Ovary (tissue), 9 donors: ENCODE results near the gene PDE5A. TPM values are rescaled to one million over a fixed set of nuclear protein-coding genes. Genes with fewer than 3 reads are reported as not detected.

Source experiments
- DNase-seq, 5 donors: peaks; one replicate each; pipeline ENCODE4 v3.0.0-alpha.2; 2019 to 2020
- H3K27ac ChIP-seq, 2 donors: fragments of 200-600 bp; one replicate each; pipeline versions ENCODE4 v1.5.1 to v1.8.0; 2019 to 2022
- H3K27me3 ChIP-seq: fragments of 200-600 bp; one replicate; pipeline ENCODE4 v1.8.0; 2022
- H3K36me3 ChIP-seq: fragments of 200-600 bp; sonication (generic); one replicate; pipeline ENCODE4 v1.5.1; 2019
- H3K4me1 ChIP-seq: one replicate; pipeline ENCODE4 v1.8.1; 2013; ENCODE audit warnings: mild to moderate bottlenecking, moderate library complexity; ENCODE audit not compliant: insufficient read depth
- H3K4me3 ChIP-seq: fragments of 200-600 bp; sonication (generic); one replicate; pipeline ENCODE4 v1.5.1; 2017
- H3K9me3 ChIP-seq, 2 donors: fragments of 200-600 bp in 1 of 2; sonication (generic) in 1 of 2; one replicate each; pipeline versions ENCODE4 v1.5.1 to v1.8.1; 2013 to 2019; ENCODE audit warnings: mild to moderate bottlenecking in 1 of 2, moderate library complexity in 1 of 2
- EP300 ChIP-seq: sonication (generic); formaldehyde crosslinking; IDR thresholded peaks from one replicate; pipeline ENCODE4 v1.6.1; 2017; ENCODE audit warnings: antibody characterized with exemption
- POLR2A ChIP-seq: fragments of 450-650 bp; IDR thresholded peaks from one replicate; pipeline ENCODE4 v1.6.1; 2017; ENCODE audit warnings: antibody characterized with exemption, mild to moderate bottlenecking, moderate library complexity
- WGBS, 3 donors: extraction: QIAGEN DNeasy Blood & Tissue Kit in 1 of 3; methylation state at CpG; one replicate each; pipeline versions ENCODE4 v1.1.5 to v1.1.7; 2013 to 2017; 5-methylcytosine and 5-hydroxymethylcytosine counted together
- intact Hi-C, 4 donors: fragments of 100-400 bp; cut with DNase I; formaldehyde crosslinking; loops; one replicate each; pipeline versions ENCODE4 v1.11.0 to v1.15.1; 2022 to 2023
- polyA plus RNA-seq, 2 donors: library from polyadenylated mRNA; stranded (reverse); fragments of 200-250 nt in 1 of 2; fragments of 350-450 nt in 1 of 2; fragmentation: Illumina TruSeq in 1 of 2; extraction: RNeasy Lipid Tissue Mini Kit (QIAGEN cat#74804) in 1 of 2; gene quantifications; one replicate each; pipeline ENCODE4 v1.2.3, GENCODE V29; 2013 to 2014
- total RNA-seq, 7 donors: library from RNA; depleted of rRNA in 2 of 7; stranded (reverse); fragments of >200 nt in 2 of 7; fragmentation: NEBNext Ultra II Directional in 3 of 7; extraction: Animal tissue kit (Norgen Biotek cat#: 25700) in 3 of 7; gene quantifications; one replicate each; pipeline versions ENCODE4 v1.1.0 to v1.2.4, GENCODE V29; 2016 to 2023
- TF ChIP-seq, protein P1 (sequence below), 3 donors: fragments of 450-650 bp in 2 of 3; fragments of 200-600 bp in 1 of 3; IDR thresholded peaks; one replicate each; pipeline versions ENCODE4 v1.5.1 to v1.8.0; 2016 to 2022; ENCODE audit warnings: antibody characterized with exemption in 3 of 3, mild to moderate bottlenecking in 1 of 3
- donor health status: DM: no; HTN: no; CAD: no; lungs with moderate emphysema.
- donor health status: DM: no; HTN: no; CAD: no.
- donor health status: Bipolar disorder and iron deficiency.
- donor health status: DM: yes; HTN: yes; CAD: no.
- donor health status: DM: no; HTN: no; CAD: no.
- donor health status: DM: yes; HTN: yes; CAD: no.

The PDE5A gene
- total and polyA plus RNA-seq, 9 donors = 4.6 to 25.3 (median 9.7) TPM

DNA sequence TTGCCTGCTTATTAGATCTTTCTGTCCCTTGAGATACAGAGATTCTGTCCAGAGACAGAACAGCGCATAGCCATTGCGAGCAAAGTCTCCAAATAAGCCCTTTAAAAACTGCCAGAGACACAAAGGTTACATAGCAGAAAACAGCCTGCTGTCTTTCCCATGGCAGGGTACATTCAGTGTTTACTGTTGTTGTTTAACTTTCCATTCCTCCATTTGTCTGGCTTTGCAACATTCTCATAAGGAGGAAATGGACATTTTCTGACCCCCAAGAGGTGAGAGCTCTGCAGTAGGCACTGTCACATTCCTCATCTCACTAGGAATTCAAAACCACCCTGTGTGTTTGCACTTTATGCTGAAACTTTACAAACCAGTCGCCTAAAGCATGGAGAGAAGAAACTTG is 48.3 kb downstream of the PDE5A start:
- Histone ChIP-seq H3K27ac (no peak overlapping the region), H3K27me3 (no peaks in the 10 kb centered on the region), H3K36me3 (no peaks in the 10 kb centered on the region), H3K9me3 (no peaks in the 10 kb centered on the region), H3K4me3 (no peak overlapping the region), H3K4me1 (no peaks in the 10 kb centered on the region)
- no peak for DNase-seq
- WGBS, 3 donors = 46 to 80% (median 68%) methylated on average over 3 of the region's 3 CpGs
- intact Hi-C loops = no loop called here
- no peak for TF ChIP-seq EP300
- no peak for TF ChIP-seq POLR2A
- TF ChIP-seq, protein P1, sequence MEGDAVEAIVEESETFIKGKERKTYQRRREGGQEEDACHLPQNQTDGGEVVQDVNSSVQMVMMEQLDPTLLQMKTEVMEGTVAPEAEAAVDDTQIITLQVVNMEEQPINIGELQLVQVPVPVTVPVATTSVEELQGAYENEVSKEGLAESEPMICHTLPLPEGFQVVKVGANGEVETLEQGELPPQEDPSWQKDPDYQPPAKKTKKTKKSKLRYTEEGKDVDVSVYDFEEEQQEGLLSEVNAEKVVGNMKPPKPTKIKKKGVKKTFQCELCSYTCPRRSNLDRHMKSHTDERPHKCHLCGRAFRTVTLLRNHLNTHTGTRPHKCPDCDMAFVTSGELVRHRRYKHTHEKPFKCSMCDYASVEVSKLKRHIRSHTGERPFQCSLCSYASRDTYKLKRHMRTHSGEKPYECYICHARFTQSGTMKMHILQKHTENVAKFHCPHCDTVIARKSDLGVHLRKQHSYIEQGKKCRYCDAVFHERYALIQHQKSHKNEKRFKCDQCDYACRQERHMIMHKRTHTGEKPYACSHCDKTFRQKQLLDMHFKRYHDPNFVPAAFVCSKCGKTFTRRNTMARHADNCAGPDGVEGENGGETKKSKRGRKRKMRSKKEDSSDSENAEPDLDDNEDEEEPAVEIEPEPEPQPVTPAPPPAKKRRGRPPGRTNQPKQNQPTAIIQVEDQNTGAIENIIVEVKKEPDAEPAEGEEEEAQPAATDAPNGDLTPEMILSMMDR (IDR thresholded peaks at IDR 0.05) = no peak

DNA sequence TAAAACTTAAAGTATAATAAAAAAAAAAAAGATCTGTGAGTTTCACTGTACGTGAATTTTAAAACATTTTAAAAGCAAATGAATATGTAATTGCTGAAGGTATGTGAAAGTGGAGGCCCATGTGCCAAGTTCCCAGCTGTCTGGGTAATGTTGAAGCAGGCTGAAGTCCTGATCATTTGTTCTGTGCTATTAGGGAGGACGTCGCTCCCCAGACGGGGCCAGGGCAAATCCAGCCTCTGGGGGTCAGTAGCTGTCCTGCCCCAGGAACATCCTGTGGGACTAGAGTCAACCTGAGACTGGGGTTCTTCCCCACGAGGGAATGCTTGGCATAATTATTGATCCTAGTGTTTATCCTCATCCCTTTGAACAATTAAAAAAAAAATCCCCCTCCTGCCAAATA is 48.8 kb downstream of the PDE5A start:
- 67 to 80% (median 72%) methylated on average over 5 of the region's 5 CpGs for WGBS, 3 donors
- Histone ChIP-seq H3K36me3 (no peaks in the 10 kb centered on the region), H3K9me3 (no peaks in the 10 kb centered on the region), H3K27me3 (no peaks in the 10 kb centered on the region), H3K27ac (no peak overlapping the region), H3K4me1 (no peaks in the 10 kb centered on the region), H3K4me3 (no peak overlapping the region)
- TF ChIP-seq EP300 (no peak), POLR2A (no peak)
- TF ChIP-seq, protein P1 (IDR thresholded peaks at IDR 0.05) = no peak
- no peak for DNase-seq
- intact Hi-C loops = no loop called here

- Histone ChIP-seq H3K4me3 (no peak overlapping the region), H3K27ac (no peak overlapping the region), H3K4me1 (peaks cover 3% of the 10 kb centered on the region), H3K27me3 (no peaks in the 10 kb centered on the region), H3K36me3 (no peaks in the 10 kb centered on the region), H3K9me3 (no peaks in the 10 kb centered on the region)
- DNase-seq = no peak
- WGBS, 3 donors = 21 to 34% (median 30%) methylated on average over 5 of the region's 5 CpGs
- intact Hi-C loops = no loop called here
- no peak for TF ChIP-seq POLR2A
- no peak for TF ChIP-seq EP300
- TF ChIP-seq, protein P1 (IDR thresholded peaks at IDR 0.05) = no peak
Measured at GRCh38 chr4:119570401-119570800, 58.2 kb downstream of the PDE5A start.

DNA sequence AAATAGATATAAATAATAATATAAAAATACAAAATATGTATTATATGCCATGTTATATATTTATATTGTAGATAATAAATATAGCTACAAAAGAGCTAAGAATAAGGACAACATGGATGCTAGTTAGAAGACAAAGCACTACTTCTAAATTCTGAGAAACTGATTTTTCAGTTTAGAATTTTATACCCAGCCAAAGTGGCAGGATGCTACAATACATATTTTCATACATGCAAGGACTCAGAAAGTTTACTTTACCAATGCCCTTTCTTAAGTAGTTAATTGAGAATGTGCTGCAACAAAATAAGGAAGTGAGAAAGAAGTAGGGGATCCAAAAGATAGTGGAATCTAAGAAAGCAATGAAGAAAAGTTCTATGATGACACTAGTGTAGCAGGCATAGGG is 64.5 kb downstream of the PDE5A start:
- intact Hi-C loops = loop anchor here in 2 of 4 donors (10.0 kb wide), 2 partner anchors 61 to 491 kb away; partner anchors contain the start of gene PDE5A (in 1 of the 2)
- Histone ChIP-seq H3K4me1 (no peaks in the 10 kb centered on the region), H3K4me3 (no peak overlapping the region), H3K9me3 (no peaks in the 10 kb centered on the region), H3K36me3 (no peaks in the 10 kb centered on the region), H3K27me3 (no peaks in the 10 kb centered on the region), H3K27ac (no peak overlapping the region)
- no peak for DNase-seq
- TF ChIP-seq POLR2A = no peak
- TF ChIP-seq EP300 = no peak
- TF ChIP-seq, protein P1 (IDR thresholded peaks at IDR 0.05) = no peak
